HG03135 (cell line): Measurements from ENCODE around the gene ATP9B.

Source experiments
- ATAC-seq: cut with Tn5 transposase; IDR thresholded peaks from one replicate; pipeline ENCODE4 v1.9.1; 2021; ENCODE audit warnings: mild to moderate bottlenecking, moderate library complexity; ENCODE audit not compliant: unreplicated experiment

Gene ATP9B

DNA sequence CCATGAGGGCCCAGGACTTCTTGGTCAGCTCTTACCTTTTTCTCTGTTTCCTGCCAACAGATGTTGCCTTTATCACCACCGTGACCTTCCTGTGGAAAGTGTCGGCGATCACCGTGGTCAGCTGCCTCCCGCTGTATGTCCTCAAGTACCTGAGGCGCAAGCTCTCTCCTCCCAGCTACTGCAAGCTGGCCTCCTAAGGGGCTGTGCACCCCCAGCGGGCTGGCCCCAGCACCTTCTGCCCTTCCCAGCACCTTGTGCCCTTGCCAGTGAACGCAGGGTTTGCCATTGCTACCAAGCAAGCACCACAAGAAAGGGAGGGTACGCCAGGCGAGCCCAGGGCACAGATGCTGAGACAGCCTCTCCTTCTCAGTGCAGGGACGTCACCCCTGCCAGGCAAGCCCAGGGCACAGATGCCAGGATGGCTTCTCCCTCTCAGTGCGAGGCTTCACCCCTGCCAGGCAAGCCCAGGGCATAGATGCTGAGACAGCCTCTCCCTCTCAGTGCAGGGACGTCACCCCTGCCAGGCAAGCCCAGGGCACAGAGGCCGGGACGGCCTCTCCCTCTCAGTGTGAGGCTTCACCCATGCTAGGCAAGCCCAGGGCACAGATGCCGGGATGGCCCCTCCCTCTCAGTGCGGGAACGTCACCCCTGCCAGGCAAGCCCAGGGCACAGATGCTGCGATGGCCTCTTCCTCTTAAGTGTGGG is 308.1 kb downstream of the ATP9B start:
- ATAC-seq, result no peak

DNA sequence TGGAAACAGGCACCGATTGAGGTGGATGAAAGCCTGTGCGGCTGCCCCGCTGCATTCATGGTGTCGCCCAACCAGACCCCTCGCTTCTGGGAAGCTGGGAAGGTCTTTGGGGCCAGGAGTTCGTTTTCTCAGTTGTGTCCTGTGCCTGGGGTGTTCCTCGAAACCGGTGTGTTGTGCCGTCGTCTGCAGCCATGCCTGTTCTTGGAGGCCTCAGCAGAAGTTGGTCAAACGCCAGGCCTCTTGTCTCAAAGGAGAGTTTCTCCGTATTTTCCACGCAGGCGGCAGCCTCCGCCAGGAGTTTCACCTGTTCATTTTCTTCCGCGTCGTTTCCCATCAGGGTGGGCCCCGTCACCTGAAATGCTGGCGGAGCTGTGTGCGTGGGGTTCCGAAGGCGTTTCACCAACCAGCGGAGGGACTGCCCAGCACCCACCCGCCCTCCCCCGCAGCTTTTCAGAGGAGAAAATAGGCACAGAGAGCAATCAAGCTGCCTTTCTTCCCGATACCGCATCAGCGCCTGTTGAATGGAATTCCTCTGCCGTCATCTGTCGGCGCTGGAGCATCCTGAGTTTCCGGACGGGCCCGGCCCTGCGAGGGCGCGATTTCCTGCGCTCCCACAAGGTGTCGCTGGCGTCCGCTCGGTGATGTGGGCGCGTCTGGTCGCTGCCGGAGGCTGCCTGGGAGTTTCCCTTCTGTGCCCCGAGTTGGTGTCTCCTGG is 309.5 kb downstream of the ATP9B start:
- peak; percentile 54 for ATAC-seq

DNA sequence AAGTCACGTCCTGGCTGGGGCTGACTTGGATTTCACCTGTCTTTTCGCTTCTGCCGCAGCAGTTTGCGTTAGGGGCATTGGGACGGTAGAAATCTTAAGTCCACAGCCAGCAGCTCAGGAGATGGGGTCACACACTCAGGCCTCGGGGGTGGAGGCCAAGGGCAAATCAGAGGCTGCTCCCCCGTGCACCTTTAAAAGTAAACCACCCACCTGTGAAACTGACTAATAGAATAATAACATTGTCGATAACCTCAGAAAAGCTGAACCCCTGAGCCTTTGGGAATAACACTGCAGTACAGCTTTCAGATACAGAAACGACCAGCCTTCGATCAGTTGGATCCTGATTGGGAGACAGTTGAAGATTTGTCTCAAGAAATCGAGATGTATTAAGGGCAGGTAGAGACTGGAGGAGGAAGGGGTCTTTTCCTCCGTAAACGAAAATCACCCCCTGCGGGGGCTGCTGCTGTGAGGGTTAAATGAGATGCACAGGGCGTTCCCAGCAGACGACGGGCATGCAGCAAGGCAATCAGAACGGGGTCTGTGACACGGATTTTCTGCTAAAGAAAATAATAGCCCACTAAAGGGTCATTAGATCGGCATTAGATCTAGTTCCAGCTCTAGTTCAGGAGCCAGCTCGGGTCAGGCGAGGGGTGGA is 310.2 kb downstream of the ATP9B start:
- no peak for ATAC-seq

DNA sequence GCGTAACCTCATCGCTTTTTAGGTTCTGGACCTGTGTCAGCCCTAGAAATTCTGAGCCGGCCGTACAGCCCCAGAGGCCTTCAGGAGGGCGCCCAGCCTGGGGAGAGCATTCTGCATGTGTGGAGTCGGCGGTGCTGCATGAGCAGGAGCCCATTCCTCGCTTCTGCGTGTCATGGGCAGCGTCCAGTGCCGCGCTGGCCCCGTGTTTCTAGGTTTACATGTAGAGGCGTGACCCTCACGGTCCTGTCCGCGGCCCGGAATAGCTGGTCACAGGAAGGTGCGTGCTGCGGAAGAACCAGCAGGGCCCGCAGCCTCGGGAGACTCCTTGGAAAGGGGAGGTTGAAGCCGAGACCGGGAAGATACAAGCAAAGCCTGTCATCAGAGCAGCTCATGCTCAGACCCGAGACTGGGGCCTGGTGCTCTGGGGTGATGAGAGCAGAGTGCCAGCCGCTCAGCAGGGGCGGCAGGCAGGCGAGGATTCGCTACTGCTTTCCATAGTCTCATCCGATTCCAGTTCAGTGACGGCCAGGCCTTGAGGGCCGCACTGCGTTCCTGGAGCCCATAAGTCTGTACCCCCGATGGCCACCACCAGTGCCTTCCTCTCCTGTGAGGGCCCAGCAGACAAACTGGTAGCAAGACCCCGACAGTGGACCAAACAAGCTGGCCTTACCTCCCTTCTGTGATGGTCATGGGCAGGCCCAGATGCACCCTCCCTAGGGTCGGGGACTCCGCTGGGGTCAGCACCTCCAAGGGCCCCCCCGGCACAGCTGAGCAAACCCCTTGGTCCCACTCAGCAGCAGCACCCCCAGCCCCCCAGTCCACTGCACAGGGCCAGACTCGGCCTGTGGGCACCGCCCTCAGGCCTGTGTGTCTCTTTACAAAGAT is 311.0 kb downstream of the ATP9B start:
- ATAC-seq, result no peak

DNA sequence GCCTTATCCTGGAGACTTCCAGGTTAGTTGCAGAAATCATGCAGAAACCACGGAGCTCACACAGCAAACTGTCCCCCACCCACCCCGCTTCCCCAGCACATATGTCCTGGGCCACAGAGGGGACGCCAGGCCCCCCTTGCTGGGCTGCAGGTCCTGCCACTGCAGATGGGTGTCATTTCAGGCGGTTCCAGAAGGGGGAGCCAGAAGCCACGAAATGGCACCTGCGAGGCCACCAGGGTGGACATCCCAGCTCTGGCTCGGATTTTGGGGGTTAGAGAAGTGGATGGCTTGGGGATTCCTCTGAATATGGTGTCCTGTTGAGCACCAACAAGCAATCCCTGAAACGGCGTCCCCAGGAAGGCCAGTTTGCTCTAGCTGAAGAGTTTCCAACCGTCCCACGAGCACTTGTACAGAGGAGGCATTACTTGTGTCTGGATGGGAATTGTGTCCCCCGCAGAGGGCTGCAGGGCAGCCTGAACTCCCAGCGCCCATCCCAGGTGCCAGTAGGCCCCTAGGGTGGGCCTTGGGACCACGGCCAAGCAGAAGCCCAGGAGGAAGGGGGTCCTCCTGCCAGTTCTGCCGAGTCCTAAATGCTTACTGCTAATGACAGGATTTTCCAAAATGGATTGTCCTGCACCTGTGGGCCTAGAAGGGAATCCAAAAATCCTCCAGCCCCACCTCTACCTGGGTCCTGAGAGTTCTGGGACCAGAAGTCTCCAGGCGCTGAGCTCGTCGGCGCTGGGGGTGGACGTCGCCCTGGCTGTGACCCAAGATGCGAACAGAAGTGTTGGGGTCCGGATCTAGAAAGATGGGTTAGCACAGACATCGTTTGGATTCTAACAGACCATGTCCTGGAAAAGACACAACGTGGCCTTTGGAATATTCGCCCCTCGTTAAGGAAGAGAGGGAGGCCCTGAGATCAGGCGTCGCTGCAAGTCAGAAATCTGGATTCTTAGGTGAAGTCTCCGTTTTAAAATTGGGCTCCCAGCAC is 311.9 kb downstream of the ATP9B start:
- ATAC-seq, result no peak

DNA sequence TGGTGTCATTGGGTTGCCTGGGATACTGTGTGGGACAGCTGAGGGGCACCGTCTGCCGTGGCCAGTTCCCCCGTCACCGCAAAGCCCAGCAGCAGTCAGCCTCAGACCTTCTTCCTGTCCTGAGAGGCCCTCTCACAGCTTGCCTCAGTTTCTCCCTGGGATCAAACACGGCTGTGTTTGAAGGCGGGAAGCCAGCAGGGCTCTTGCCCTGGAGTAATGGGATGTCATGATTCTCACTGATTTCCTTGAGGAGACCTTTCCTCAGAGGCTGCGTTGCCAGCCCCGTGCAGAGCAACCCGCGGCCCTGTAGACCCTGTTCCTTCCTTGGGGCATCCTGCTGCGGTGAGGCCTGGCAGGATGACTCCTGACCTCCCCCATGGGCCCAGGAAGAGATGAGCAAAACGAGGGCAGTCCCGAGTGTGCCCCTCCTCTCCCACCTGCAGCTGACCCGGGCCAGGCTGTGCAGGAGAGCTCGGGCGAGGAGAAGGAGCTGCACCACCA is 312.7 kb downstream of the ATP9B start:
- no peak for ATAC-seq

DNA sequence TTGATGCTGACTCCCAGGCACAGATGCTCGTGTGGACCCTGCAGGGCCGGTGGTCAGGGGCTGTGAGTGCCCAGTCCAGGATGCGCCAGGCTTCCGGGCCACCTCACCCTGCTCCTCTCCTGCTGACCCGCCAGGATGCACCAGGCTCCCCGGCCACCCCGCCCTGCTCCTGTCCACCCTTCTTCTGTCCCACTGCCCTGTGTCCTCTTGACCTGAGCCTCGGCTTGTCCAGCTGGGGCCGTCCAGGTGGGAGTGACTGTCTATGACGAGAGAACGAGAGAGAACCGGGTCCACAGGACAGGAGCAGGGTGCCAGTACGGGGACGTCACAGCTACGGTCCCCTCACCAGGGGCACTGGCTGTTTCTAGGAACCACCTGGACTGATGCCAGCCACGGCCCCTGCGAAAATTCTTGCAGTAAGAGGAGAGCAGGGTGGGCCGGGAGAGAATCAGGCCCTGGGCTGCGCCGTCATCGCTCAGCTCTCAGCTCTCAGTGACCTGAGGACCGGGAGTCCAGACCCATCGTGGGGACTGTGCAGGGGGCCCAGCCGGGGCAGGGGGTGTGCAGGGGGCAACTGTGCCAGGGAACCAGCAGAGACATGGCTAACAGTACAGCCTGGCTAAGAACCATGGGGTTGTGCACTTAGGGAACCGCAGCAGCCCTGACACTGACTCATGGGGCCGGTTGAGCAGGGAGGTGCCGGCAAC is 313.6 kb downstream of the ATP9B start:
- ATAC-seq, result no peak

DNA sequence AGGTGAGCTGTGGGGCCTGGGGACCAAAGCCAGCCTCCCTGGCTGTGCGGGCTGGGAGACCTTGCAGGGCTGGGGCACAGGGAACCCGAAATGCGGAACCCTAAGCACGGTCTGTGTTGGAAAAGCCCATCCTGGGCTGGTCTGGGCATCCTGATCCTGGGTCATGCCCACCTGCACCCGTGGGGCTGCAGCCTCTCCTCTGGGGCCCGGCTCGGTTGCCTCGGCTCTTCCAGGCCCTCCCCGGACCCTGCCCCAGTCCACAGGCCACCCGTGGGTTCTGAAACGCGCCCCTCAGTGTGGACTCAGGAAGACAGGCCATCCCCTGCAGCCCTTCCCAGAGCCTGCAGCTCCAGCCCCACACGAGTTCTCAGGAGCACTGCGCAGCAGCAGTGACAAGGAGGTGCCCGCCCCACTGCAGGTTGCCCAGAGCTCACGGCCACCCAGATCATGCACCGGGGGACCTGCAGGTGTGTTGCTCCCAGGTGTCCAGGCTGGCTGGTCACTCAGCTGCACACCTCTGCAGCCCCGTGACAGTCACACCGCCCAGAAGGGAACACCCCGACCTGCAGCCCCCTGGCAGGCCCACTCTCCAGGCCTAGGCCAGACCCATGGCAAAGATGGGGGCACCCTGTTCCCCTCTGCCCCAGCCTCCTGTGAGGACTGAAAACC is 314.3 kb downstream of the ATP9B start:
- ATAC-seq, result no peak

GRCh38 chr18:79384151-79384807 is 315.1 kb downstream of the ATP9B start:
- ATAC-seq, result no peak

GRCh38 chr18:79384834-79385233 is 315.6 kb downstream of the ATP9B start:
- no peak for ATAC-seq

DNA sequence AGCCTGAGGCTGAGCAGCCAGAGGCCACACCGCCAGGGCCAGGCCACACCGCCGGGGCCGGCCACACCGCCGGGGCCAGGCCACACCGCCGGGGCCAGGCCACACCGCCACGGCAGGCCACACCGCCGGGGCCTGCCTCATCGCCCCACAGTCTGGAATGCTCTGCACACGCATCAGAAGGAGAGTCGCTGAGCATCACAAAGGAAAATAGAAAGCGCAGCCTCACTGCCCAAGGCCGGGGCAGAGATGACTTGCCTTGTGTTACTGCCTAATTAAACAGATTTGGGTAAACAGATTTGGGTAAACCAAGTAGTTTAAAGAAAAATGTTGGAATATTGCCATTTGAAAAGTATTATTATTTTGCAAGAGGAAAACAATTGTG is 316.1 kb downstream of the ATP9B start:
- ATAC-seq, result no peak

DNA sequence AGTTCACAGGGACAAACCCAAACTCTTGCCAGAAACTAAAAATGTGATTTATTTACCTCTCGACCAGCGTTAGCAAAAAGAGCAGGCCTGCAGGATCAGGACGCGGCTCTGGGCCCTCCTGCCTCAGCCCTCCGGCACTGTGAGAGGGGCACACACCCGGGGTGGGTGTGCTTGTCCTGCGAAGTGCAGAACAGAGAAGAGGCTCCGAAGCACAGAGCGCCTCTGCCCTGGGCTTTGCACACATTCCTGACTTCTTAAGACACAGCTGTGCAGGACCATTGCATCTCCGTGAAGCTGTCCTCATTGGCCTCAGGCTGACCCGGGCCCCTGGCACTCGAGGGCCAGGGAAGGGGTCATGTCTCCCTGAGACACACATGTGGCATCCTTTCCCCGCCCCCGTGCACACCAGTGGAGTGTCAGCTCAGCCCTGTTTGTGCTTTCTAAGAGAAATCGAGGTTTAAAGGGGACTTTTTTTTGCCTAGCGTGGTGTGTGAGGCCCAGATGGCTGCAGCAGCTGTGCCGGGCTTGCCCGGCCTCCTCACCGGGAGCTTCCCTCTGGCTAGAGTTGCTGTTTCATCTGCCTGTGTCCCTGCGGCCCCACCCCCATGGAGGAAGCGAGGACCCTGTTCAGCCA is 316.6 kb downstream of the ATP9B start:
- ATAC-seq, result no peak

GRCh38 chr18:79386547-79386946 is 317.4 kb downstream of the ATP9B start:
- no peak for ATAC-seq

- ATAC-seq, result no peak
These were observed 318.0 kb downstream of the ATP9B start for GRCh38 chr18:79387214-79387613.

- ATAC-seq, result no peak
These were observed 318.4 kb downstream of the ATP9B start for GRCh38 chr18:79387615-79388014.

DNA sequence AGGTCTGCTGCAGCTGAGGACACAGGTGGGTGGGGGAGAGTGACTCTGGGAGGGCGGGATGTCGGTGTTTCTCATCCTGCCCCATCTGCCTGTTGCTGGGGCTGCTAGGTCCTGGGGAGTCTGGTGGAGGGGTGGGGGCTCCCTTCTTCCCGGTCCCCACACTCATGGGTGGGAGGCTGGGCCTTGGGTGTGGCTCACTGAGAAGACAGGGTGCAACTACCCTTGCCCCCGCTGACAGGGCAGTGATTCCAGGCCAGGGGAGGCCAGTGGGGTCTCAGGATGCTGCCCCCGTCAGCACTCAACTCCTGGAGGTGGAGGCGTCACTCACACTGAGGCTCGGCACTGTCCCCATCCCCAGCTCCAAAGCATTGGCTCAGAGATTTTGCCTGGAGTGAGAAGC is 318.8 kb downstream of the ATP9B start:
- ATAC-seq, result no peak

- no peak for ATAC-seq
These were observed 320.5 kb downstream of the ATP9B start for GRCh38 chr18:79389689-79390088.

DNA sequence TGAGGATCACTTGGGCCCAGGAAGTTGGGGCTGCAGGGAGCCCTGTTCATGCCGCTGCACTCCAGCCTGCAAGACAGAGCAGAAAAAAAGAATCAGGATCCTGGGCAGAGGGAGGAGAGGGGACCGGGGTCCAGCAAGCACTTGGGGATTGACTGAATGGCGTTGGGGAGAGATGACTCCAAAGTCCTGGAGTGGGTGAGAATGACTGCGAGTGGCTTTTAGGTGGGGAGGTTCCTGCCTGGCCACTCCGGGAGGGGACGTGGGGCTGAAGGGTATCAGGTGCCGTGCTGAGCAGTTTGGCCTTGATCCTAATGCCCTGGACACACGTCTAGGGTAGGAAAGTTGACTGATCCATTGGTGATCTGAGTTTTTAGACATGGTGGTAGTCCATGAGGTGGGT is 323.0 kb downstream of the ATP9B start:
- no peak for ATAC-seq
